K562 (cell line): Measurements from ENCODE around the gene RYR3.

Experiments used
- MYNN ChIP-seq, 2 experiments: sonication (generic); formaldehyde crosslinking in 1 of 2; IDR thresholded peaks; 2 replicates each; pipeline versions ENCODE4 v1.5.0 to v1.6.1; 2016 to 2020; ENCODE audit warnings: antibody characterized with exemption in 1 of 2, missing genetic modification reagents in 1 of 2
- ZNF76 ChIP-seq: fragments of 250-450 bp; sonication (Bioruptor Pico); IDR thresholded peaks from 2 replicates; pipeline ENCODE4 v1.4.0; 2020; ENCODE audit warnings: mild to moderate bottlenecking, moderate library complexity, borderline replicate concordance

- TF ChIP-seq MYNN (IDR thresholded peaks at IDR 0.05) (no peak), MYNN (CRISPR knock-in tag; IDR thresholded peaks at IDR 0.05) (no peak), ZNF76 (CRISPR knock-in tag) (no peak)
Observed at GRCh38 chr15:33701304-33701696, 390.5 kb downstream of the RYR3 start.
